ENCODE data around the gene GMPR2.
"Not testable (repeated sequence)": the region's sequence is repeated elsewhere in the genome, so short reads cannot be mapped to it uniquely, and the experiment has no call there.

The GMPR2 gene

DNA sequence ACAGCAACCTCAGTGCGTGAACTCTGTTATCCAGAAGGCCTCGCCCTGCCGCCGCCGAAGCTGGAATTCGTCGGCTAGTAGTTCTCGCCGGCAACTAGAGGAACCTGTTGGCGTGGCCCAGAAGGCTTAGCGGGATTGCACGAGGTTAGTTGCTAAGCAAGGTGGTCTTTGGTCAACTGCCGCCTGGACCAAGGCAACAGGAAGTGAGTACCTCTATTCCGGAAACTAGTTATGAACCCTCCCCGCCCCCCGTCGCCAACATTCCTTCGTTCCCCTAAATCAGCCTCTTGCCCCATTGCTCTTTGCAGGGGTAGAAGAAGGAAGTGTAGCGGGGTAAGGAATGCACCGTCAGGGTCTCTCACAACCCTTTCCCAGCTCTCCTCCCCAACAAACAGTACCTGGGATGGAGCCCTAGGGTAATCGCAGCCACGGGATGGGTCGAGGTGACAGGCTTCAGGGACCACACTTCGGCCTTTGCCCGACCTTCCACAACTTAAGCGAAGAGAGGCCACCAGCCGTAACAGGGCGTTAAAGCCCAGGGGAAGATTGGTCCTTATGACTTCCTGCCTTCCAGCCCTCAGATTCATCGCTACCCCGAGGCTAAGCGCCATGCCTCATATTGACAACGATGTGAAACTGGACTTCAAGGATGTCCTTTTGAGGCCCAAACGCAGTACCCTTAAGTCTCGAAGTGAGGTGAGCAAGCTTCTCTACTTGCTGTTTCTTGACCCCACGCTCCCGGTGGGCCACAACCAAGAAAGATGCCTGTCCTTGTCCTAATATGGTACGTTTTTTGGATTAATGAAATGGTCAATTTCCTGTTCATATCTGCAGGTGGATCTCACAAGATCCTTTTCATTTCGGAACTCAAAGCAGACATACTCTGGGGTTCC is at the start of gene GMPR2:
Gene GMPR2, plus strand, starts transcription at position 285 of the 893 bp plus-strand sequence. Its CDS starts 325 bp downstream, at position 610.
- DNase-seq, result no peak

DNA sequence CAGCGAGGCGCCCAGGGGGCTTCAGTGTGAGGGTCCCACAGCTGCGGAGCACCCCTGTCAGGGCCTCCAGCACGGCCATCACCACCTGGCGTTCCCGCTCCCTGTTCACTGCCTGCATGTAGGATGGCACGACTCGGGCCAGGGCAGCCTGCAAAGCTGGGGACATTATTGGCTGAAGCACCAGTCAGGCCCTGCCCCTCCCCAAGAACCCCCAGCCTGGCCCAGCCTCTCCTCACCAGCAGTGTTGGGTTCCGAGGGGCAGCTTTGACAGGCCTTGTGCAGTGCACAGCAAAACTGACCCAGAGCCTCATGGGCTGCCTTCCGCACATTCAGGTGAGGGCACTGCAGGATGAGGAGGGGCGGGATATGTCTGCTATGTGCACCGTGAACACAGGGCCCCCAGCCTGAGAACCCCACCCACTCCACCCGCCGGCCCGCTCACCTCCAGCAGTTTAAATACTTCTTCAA is 49.7 kb upstream of the GMPR2 start:
- DNase-seq, result no peak

DNA sequence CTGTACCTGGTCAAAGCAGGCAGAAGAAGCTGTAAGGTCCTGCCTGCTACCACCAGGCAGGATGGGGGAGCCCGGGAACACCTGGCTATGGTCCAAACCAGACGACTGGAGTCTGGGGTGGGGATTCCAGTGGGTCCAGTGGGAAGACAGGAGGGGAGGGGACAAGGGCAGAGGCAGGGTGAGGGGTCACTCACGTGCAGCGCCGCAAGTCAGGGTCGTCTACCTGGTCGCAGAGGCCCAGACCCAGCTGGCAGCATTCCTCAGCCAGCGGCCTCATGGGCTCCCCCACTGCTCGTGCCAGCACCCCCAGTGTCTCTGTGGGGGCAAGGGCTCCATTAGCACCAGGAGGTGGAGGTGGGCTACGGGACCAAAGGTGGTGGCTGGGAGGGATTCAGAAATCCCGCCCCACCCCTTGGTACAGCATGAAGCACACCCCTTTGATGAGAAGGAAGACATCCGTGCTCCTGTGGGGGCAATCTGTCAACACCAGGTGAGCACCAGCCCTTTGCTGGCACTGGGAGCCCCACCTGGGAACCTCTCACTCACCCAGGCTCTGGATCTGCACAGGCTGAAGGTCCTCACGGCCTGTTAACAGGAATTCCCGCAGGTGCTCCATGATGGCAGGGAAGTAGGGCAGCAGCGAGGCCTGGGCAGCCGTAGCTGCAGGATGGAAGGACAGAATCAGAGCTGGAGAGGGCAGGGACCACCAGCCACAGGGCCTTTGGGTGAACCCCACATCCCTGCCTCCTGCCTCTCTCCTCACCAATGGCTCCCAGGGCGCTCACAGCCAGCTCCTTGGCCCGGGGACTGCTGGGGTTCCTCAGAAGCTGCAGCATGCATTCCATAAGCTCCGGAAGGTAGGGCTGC is 48.4 kb upstream of the GMPR2 start:
- DNase-seq, result no peak

DNA sequence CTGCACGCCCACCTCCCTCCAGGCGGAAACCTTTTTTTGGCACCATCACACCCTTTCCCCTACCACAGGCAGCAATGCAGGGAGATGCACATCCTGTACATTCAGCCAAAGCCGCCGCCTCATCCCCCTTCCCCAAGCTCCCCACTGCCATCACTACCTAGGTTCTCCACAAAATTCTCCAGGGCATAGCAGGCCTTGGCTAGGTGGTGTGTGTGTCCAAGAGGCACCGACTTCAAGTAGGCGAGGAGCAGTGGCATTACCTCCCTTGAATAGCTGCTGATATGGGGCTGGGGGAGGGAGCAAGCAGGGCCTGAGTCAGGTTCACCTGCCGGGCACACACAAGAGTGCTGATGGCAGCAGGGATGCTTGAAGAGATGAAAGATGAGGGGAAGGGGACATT is 47.7 kb upstream of the GMPR2 start:
- DNase-seq, result no peak

DNA sequence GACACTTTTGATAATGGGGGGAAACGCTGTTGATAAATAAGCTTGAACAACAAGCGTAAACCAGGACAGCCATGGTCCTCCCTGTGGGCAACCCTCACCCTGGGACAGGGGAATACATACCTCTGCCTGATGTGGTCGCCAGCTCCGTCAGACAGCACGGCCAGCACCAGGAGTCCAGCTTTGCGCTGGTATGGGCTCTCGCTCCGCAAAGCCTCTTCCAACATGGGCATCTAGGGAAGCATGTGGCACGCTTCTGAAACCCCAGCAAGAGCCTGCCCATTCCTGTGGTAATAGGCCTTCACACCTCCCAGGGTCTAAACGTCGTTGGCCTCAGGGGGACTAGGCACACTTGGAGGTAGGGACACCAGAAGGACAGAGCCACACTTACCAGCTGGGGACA is 47.0 kb upstream of the GMPR2 start:
- DNase-seq, result no peak

DNA sequence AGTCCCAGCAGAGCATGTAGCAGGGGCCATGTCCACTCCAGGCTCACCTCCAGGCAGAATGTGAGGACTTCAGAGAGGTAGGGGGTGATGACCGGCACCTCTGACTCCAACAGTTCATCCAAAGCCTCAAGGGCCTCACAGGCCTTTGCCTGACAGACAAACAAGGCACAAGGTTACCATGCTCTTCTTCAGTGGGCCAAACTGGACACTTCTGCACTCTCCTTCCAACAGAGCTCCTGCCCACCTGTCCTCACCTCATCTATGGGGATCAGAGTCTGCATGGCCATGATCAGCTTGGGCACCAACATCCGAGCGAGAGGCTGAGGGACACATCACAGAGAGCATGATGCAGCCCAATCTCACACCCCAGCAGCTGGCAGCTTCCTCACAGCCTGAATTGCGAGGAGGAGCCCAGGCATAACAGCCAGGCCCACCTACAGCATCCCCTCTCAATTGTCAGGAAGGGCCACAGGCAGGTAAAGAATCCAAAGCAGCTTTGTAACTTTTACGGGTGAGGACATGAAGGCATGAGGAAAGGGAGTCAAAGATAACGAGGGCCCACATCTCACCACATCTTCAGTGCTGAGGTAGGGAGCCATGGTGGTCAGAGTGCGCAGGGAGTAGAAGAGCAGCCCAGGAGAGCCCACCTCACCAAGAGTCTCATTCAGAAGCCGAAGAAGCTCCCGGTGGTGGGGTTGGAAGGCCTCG is 45.7 kb upstream of the GMPR2 start:
- DNase-seq, result no peak

DNA sequence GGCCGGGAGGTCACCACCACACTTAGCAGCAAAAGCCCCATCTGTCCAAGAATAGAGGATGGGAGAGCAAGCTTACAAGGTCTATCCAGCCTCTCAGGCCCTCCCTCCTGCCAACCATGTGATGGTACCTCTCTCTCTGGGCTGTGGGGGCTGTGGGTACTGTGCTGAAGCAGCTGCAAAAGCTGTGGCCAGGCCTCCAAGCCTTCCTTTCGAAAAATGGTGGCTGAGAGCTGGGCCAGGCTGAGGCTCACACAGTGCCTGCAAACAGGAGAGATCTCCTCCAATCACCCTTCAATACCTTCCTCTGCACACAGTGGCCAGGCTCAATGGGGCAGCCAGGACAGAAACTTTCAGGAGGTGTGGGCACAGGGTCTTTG is 45.2 kb upstream of the GMPR2 start:
- no peak for DNase-seq

DNA sequence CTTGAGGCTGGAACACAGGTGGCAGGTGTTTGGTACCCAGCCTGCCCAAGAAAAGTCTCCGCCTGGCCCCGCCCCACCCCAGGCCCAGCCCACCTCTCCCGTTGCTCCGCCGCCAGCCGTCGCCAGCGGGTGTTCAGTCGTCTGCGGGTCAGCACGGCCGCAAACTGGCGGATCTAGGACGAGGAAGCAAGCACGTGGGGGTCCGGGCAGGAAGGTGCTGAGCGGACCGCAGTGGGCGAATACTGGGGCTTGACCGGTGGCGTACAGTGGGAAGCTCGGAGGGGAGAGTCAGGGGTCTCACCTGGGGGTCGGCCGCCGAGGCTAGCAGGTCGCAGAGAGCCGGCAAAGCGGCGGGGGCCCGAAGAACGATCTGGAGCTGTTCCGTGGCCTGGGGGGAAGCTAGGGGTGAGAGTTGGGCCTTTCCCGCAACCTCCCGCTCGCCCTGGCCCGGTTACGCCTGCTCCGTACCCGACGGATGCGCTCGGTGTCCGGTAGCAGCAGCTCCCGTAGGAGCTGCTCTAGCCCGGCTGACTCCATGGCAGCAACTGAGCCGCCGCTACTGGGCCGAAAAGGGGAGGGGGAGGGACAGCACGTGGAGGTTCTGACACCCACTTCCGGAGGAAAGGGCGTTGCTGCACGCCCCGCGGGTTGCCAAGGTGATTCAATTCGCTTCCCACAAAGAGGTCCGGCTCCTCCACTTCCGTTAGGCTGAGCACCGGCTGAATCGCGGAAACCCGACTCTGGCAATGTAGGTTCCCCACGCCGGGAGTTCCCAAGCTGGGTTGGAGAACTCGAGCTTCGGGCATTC is 44.3 kb upstream of the GMPR2 start, which contains the start of gene IPO4:
Gene IPO4, minus strand, starts transcription at position 566 of the 808 bp plus-strand sequence. Its CDS starts 29 bp downstream, at position 537.
- DNase-seq, result peak; percentile 95

DNA sequence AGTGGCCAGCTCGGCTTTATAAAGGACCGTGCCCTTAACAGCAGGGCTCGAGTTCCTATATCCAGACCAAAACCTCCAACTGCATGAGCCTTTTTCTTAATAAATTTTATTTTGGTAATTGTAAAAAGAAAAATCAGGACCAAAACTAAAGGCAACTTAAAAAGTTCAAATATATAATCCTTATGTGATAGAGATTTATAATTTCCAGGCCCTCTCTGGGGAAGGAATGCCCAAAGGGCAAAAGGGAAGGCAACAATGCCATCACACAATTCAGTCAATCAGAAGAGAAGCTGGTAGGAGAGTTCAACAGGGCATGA is 43.7 kb upstream of the GMPR2 start:
- DNase-seq, result no peak

DNA sequence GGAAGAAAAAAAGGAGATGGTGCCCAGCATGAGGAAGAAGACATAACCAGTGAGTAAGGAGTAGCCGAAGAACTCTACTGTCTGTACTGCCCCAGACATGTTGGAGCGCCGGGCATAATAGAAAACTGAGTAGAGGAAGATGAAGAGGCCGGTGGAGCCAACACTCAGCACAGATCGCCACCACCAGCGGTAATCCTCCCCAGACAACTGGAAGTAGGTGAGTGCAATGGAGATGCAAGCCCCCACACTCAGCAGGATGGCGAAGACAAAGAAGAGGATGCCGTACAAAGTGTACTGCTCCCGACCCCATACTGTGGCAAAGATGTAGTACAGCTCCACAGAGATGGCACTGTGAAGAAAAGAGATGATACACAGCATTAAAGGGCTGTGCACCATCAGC is 43.3 kb upstream of the GMPR2 start:
- no peak for DNase-seq

DNA sequence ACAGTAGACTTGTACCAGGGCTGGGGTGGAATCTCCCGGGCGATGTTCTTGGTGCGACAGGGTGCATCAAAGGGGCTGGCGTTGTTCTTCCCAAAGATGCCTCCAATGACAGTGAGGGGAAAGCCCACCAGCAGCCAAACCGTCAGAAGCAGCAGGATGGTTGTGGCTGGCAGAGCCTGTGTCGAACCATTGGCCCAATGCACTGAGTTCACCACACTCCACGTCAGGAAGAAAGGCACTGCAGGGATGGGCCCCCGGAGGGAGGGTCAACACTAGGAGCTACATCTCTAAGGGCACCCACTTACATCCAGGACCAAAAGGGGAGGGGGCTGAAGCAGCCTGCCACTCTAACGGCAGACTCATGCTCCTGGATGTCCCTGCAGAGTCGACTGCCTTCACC is 42.3 kb upstream of the GMPR2 start:
- DNase-seq, result no peak

DNA sequence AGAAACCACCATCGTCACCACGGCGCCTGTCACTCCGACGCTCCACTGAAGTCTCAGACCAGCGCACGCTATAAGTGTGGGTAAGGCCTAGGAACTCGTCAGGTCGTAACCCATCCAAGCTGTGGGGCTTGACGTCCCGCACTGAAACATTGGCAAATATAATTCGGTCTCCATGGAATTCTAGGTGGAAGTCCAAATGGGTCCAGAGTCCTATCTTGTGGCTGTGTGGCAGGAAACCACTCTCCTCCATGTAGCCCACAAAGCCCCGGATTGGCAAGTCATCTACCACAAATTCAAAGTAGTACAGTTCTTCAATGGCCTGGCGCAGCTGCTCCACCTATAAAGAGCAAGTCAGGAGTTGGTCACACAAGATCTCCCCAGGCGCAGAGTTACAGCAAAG is 39.8 kb upstream of the GMPR2 start:
- no peak for DNase-seq

DNA sequence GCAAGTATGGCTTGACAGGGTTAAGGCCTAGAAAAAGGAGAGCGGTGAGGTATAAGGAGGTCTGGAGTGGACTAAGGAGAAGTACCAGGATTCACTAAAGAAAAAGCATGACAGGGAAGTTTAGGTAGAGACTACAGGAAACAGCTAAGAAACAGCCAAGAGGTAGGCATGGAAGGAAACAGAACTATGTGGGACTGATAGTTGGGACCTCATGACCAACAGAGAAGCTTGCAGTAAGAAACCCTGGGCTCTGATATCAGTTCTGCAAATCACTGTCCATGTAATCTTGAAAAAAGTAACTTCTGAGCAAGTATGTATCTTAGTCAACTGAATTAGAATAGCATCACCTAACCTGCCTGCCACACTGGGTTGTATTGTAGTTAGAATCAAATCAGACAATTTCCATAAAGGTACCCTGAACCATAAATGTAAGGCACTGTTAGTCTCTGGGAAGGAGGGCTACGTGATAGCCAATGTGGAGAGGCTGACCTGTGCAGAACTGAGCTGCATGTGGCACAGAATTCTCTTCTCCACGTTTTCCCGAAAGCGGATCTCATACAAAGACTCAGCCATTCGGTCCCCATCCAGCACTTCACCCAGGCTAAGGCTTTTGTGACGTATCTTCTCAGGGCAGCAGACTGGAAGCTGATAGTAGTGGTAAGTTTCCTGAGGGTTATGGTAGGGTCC is 38.4 kb upstream of the GMPR2 start:
- no peak for DNase-seq

DNA sequence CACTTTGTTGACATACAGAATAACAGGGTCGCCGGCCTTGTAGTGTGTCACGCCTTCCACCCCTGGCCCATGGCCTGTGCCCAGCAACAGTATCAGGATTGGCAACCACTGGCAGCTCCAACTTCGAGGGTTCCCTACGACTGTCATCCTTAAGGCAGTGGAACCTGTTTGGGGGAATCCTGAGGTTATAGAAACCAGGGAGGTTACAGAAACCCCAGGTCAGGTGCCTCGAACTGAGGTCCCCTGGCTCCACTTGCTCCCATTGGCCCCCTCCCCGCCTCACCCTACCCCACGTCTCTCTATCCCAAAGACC is 37.9 kb upstream of the GMPR2 start:
- no peak for DNase-seq

DNA sequence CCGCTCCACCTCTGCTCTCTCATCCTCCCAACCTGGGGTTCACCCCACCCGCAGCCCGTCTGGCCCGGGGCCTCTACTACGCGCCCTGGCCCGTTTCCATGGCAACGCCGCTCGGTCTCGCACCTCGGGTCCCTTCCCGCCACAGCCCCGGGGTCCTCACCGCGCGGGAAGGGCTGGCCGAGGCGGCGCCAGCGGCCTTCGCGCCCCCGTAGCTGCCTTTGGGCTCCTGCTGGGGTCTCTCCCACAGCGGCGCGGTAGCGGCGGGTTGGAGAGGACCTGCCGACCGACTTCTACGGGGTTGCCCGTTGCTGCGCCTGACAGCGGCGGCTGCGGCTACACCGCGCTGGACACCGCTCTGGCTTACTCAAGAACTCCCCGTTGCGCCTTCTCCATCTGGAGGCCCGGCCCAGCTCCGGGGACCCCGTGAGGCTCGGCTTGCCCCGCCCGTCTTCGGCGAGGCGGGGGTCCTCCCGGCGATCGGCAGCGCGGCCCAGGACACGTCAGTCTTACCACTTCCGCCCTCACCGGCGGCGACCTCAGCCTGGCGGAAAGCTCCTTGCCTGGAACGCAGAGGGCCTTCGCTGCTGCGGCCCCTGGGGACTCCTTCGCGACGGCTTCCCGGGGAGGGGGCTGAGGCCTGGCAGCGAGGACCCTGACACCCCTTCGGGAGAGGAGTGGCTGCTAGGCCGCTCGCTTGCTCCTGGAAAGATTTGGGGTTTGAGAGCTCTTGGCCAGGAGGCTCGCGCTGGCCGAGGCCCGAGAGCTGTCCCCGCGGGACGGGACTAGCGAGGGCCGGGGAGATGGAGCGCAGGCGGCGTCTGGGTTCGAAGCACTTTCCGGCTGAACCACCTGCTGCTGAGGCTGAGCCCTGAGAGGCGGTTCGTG is 37.3 kb upstream of the GMPR2 start, which contains the start of gene TM9SF1:
Gene TM9SF1, minus strand, starts transcription at position 256 of the 885 bp plus-strand sequence. CDS start 422 bp downstream, outside the sequence.
- peak; percentile 89 for DNase-seq

DNA sequence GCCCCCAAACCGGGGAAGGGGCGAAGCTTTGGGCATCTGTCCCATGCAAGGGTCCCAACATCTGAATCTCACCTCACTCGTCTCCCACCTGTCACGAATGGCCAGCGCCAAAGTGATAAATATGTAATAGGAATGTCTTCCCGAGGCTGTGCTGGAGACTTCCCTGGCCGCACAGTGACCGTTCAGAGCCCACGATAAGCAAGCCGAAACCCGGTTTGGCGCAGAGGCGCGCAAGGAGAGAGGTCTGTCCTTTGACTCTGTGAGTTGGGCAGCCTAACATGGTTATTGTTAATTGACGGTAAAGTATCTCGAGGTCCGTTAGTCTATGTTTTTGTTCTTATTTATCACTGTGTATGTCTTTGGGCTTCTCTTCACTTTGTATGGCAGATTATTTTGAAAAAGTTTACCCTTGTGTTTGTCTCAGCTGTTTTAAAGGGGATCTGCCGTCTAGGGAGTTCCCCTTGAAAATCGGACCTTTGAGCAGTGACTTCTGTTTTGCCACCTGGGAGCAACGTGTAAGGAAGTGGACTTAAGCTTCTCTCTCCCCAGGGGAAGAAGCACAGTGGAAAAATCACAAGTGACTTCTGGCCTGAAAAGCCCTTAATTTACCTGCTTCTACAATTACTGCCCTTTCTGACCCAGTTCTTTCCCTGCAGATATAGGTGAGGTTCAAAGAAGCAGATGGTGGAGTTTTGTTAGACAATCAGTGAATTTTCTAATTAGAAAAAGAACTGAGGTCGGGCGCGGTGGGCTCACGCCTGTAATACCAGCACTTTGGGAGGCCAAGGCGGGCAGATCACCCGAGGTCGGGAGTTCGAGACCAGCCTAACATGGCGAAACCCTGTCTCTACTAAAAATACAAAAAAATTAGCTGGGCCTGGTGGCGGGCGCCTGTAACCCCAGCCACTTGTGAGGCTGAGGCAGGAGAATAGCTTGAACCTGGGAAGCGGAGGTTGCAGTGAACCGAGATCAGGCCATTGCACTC is 36.4 kb upstream of the GMPR2 start:
- no peak for DNase-seq

DNA sequence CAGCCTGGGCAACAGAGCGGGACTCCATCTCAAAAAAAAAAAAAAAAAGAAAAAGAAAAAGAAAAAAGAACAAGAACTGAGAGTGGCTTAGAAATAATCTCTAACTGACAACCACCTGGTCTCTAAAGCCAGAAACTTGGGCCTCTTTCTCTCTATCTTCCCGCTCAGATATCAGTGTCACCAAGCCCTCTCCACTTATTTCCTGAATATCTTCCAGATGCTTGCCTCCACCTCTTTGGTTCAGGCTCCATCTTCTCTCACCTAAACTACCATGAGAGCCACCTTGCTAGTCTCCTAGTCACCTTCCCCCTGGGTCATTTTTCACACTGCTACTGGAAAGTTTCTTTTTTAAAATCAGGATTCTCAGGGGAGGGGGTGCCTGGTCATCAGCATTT is 35.7 kb upstream of the GMPR2 start:
- DNase-seq, result no peak

DNA sequence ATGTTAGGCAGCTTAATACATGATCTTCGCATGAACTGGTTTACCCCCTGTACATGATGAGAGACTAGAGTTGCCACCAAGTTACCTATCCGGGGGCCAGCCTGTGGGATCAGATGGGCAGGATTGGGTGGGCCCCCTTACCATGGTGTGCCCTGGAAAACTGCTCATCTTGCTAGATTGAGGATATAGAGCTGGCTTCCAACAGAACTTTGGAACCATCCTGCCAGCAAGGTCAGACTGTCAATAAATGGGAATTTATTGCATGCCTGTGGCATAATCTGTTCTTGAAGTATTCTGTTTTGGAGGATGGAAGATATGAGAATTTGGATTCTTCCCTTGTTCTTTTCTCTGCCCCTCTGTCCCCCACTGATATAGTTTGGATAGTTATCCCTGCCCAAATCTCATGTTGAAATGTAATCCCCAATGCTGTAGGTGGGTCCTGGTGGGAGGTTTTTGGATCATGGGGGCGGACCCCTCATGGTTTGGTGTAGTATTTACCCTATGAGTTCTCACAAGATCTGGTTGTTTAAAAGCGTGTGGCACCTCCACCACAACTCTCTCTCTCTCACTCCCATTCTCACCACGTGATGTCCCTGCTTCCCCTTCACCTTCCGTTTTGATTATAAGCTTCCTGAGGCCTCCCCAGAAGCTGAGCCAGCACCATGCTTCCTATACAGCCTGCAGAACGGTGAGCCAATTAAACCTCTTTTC is 33.8 kb upstream of the GMPR2 start:
- DNase-seq, result no peak

DNA sequence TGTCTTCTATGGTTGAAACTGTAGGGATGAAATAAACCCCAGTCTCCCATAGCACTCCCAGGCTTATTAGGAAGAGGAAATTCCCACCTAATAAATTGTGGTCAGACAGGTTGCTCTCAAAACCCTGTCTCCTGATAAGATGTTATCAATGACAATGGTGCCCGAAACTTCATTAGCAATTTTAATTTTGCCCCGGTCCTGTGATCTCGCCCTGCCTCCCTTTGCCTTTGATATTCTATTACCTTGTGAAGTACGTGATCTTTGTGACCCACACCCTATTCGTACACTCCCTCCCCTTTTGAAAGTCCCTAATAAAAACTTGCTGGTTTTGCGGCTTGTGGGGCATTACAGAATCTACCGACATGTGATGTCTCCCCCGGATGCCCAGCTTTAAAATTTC is 30.2 kb upstream of the GMPR2 start:
- DNase-seq, result not testable (repeated sequence)

All from activated naive CD4-positive, alpha-beta T cell treated with anti-CD3 and anti-CD28 coated beads, Interleukin-2, amount 50 U/mL, for 16 hours (primary cell).